Uterus (tissue), 4 donors: Measurements from ENCODE around the gene WDR12. TPM values are rescaled to one million over a fixed set of nuclear protein-coding genes. Genes with fewer than 3 reads are reported as not detected.

Source experiments
- DNase-seq, 2 donors: peaks; one replicate each; pipeline ENCODE4 v3.0.0-alpha.2; 2019 to 2020
- H3K27ac ChIP-seq, 2 donors: fragments of 200-600 bp; sonication (generic); 1 replicate in 1 of 2; 2 replicates in 1 of 2; pipeline ENCODE4 v1.5.1; 2016 to 2018
- H3K27me3 ChIP-seq, 2 donors: fragments of 200-600 bp; sonication (generic); one replicate each; pipeline ENCODE4 v1.5.1; 2018 to 2019; ENCODE audit warnings: control low read depth in 1 of 2
- H3K36me3 ChIP-seq, 2 donors: fragments of 200-600 bp; sonication (generic); one replicate each; pipeline ENCODE4 v1.5.1; 2019; ENCODE audit warnings: control low read depth in 1 of 2
- H3K4me1 ChIP-seq, 2 donors: fragments of 200-600 bp; sonication (generic); one replicate each; pipeline ENCODE4 v1.5.1; 2018 to 2019; ENCODE audit warnings: control low read depth in 1 of 2
- H3K4me3 ChIP-seq, 2 donors: fragments of 200-600 bp; sonication (generic); 1 replicate in 1 of 2; 2 replicates in 1 of 2; pipeline ENCODE4 v1.5.1; 2018 to 2019; ENCODE audit warnings: mild to moderate bottlenecking in 1 of 2
- H3K9me3 ChIP-seq, 2 donors: fragments of 200-600 bp; sonication (generic); one replicate each; pipeline ENCODE4 v1.5.1; 2019; ENCODE audit warnings: control low read depth in 1 of 2
- POLR2A ChIP-seq, 2 donors: fragments of 450-650 bp; IDR thresholded peaks; one replicate each; pipeline ENCODE4 v1.6.1; 2016; ENCODE audit warnings: antibody characterized with exemption in 2 of 2, mild to moderate bottlenecking in 1 of 2, moderate library complexity in 1 of 2
- intact Hi-C: fragments of 100-400 bp; cut with DNase I; formaldehyde crosslinking; loops from one replicate; pipeline ENCODE4 v1.15.1; 2023; ENCODE audit warnings: low total_unique reads
- total RNA-seq, 4 donors: library from RNA; depleted of rRNA in 3 of 4; stranded (reverse); fragments of >200 nt in 3 of 4; gene quantifications; one replicate each; pipeline versions ENCODE4 v1.1.0 to v1.2.4, GENCODE V29; 2014 to 2023
- TF ChIP-seq, protein P1 (sequence below), 4 experiments: fragments of 200-600 bp in 2 of 4; fragments of 450-650 bp in 2 of 4; sonication (generic) in 2 of 4; IDR thresholded peaks; one replicate each; pipeline ENCODE4 v1.5.1; 2016 to 2019; ENCODE audit warnings: antibody characterized with exemption in 4 of 4, mild to moderate bottlenecking in 2 of 4, moderate library complexity in 1 of 4
- donor health status: DM: yes; HTN: yes; CAD: no.

Gene WDR12
- total RNA-seq, 4 donors from 2014 or later: 2.9 to 31.0 (median 15.0) TPM

DNA sequence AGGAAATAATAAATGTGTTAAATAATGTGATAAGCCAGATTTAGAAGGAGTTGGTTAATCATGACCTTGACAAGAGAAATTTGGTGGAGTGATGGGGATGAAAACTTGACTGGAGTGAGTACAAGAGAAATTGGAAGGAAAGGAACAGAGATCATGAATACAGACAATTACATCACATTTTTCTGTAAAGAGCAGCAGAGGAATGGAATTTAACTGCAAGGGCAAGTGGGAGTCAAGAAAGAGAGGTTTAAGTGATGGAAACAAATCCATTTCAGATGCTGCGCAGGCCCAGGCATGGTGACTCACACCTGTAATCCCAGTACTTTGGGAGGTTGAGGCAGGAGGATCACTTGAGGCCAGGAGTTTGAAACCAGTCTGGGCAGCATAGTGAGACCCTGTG is 86.6 kb downstream of the WDR12 start:
- Histone ChIP-seq H3K4me1 (no peaks in the 10 kb centered on the region), H3K36me3 (no peaks in the 10 kb centered on the region), H3K27ac (no peak overlapping the region), H3K4me3 (no peak overlapping the region), H3K27me3 (no peaks in the 10 kb centered on the region), H3K9me3 (no peaks in the 10 kb centered on the region)
- DNase-seq: no peak
- TF ChIP-seq POLR2A (IDR thresholded peaks at IDR 0.05): no peak
- TF ChIP-seq, protein P1, sequence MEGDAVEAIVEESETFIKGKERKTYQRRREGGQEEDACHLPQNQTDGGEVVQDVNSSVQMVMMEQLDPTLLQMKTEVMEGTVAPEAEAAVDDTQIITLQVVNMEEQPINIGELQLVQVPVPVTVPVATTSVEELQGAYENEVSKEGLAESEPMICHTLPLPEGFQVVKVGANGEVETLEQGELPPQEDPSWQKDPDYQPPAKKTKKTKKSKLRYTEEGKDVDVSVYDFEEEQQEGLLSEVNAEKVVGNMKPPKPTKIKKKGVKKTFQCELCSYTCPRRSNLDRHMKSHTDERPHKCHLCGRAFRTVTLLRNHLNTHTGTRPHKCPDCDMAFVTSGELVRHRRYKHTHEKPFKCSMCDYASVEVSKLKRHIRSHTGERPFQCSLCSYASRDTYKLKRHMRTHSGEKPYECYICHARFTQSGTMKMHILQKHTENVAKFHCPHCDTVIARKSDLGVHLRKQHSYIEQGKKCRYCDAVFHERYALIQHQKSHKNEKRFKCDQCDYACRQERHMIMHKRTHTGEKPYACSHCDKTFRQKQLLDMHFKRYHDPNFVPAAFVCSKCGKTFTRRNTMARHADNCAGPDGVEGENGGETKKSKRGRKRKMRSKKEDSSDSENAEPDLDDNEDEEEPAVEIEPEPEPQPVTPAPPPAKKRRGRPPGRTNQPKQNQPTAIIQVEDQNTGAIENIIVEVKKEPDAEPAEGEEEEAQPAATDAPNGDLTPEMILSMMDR (IDR thresholded peaks at IDR 0.05): no peak
- intact Hi-C loops: no loop called here

Other genes starting within 250 kb of the WDR12 start
- 10 to 100 TPM in 3 of 4 donors, 1 to 10 TPM in 1; 10.0 to 56.8 (median 41.3) TPM for gene ICA1L, start 39.9 kb downstream of the WDR12 start, total RNA-seq
- 10 to 100 TPM in 3 of 4 donors, 1 to 10 TPM in 1; 5.0 to 26.1 (median 24.0) TPM for gene CARF, start 602 bp upstream of the WDR12 start, total RNA-seq
- gene NBEAL1, start 103.2 kb upstream of the WDR12 start, total RNA-seq: 100 to 1,000 TPM in 1 of 4 donors, 10 to 100 TPM in 3; 23.1 to 106 (median 41.8) TPM